H9 (cell line): ENCODE measurements around the gene PSTK. TPM values are rescaled to one million over a fixed set of nuclear protein-coding genes. Genes with fewer than 3 reads are reported as not detected.
A peak's percentile ranks its signal among the peaks of the same experiment; 100 is the strongest.

Source experiments
- DNase-seq: peaks from one replicate; pipeline ENCODE4 v3.0.0-alpha.2; 2017
- H2AFZ ChIP-seq: one replicate; pipeline ENCODE4 v1.6.1; 2013; ENCODE audit warnings: mild to moderate bottlenecking, low read length, control low read depth, moderate library complexity
- H2AK5ac ChIP-seq: 2 replicates; pipeline ENCODE4 v1.6.1; 2013; ENCODE audit warnings: low read length, control low read depth, mixed read lengths; ENCODE audit not compliant: insufficient read length
- H2BK120ac ChIP-seq: one replicate; pipeline ENCODE4 v1.6.1; 2013; ENCODE audit warnings: low read depth, mild to moderate bottlenecking, low read length, control low read depth, inconsistent platforms; ENCODE audit not compliant: poor library complexity, severe bottlenecking
- H2BK12ac ChIP-seq: 2 replicates; pipeline ENCODE4 v1.6.1; 2013; ENCODE audit warnings: low read length, control low read depth, mixed read lengths, low read depth; ENCODE audit not compliant: insufficient read length
- H2BK15ac ChIP-seq: 2 replicates; pipeline ENCODE4 v1.6.1; 2013; ENCODE audit warnings: low read depth, low read length, control low read depth
- H2BK20ac ChIP-seq: one replicate; pipeline ENCODE4 v1.6.1; 2013; ENCODE audit warnings: low read depth, mild to moderate bottlenecking, low read length, control low read depth, inconsistent platforms; ENCODE audit not compliant: poor library complexity, severe bottlenecking
- H2BK5ac ChIP-seq: 2 replicates; pipeline ENCODE4 v1.6.1; 2013; ENCODE audit warnings: low read length, control low read depth, mixed read lengths; ENCODE audit not compliant: insufficient read length
- H3K14ac ChIP-seq: 2 replicates; pipeline ENCODE4 v1.6.1; 2013; ENCODE audit warnings: low read length, control low read depth; ENCODE audit not compliant: insufficient read depth
- H3K18ac ChIP-seq: 2 replicates; pipeline ENCODE4 v1.6.1; 2013; ENCODE audit warnings: low read depth, mild to moderate bottlenecking, mixed read lengths, low read length, control low read depth; ENCODE audit not compliant: insufficient read length
- H3K23ac ChIP-seq: 2 replicates; pipeline ENCODE4 v1.6.1; 2013; ENCODE audit warnings: low read length, control low read depth, mixed read lengths, low read depth; ENCODE audit not compliant: insufficient read length
- H3K23me2 ChIP-seq: 2 replicates; pipeline ENCODE4 v1.6.1; 2013; ENCODE audit warnings: low read depth, mild to moderate bottlenecking, mixed read lengths, low read length, control low read depth; ENCODE audit not compliant: insufficient read length, poor library complexity, severe bottlenecking
- H3K27ac ChIP-seq: 2 replicates; pipeline ENCODE4 v1.5.1; 2013; ENCODE audit warnings: low read length, control low read depth, mixed read lengths, low read depth; ENCODE audit not compliant: insufficient read length
- H3K27me3 ChIP-seq: 2 replicates; pipeline ENCODE4 v1.6.1; 2013; ENCODE audit warnings: low read length, control low read depth, inconsistent platforms; ENCODE audit not compliant: insufficient read depth
- H3K4ac ChIP-seq: 2 replicates; pipeline ENCODE4 v1.6.1; 2013; ENCODE audit warnings: low read depth, mild to moderate bottlenecking, control low read depth, inconsistent platforms, low read length, moderate library complexity
- H3K4me1 ChIP-seq: 2 replicates; pipeline ENCODE4 v1.6.1; 2013; ENCODE audit warnings: low read length, control low read depth, inconsistent platforms; ENCODE audit not compliant: insufficient read depth
- H3K4me2 ChIP-seq: 2 replicates; pipeline ENCODE4 v1.6.1; 2013; ENCODE audit warnings: low read length, control low read depth, mixed read lengths; ENCODE audit not compliant: insufficient read length, insufficient read depth
- H3K56ac ChIP-seq: 2 replicates; pipeline ENCODE4 v1.6.1; 2013; ENCODE audit warnings: low read depth, mild to moderate bottlenecking, mixed read lengths, low read length, control low read depth; ENCODE audit not compliant: insufficient read length
- H3K79me1 ChIP-seq: 2 replicates; pipeline ENCODE4 v1.6.1; 2013; ENCODE audit warnings: low read depth, mild to moderate bottlenecking, moderate library complexity, low read length, control low read depth, inconsistent platforms; ENCODE audit not compliant: insufficient read depth, poor library complexity, severe bottlenecking
- H3K79me2 ChIP-seq: 2 replicates; pipeline ENCODE4 v1.6.1; 2013; ENCODE audit warnings: low read length, control low read depth, inconsistent platforms; ENCODE audit not compliant: insufficient read depth
- H3K9ac ChIP-seq: 2 replicates; pipeline ENCODE4 v1.6.1; 2013; ENCODE audit warnings: low read length, control low read depth, mixed read lengths; ENCODE audit not compliant: insufficient read length; ENCODE audit errors: extremely low read depth
- H3K9me3 ChIP-seq: one replicate; pipeline ENCODE4 v1.6.1; 2013; ENCODE audit warnings: low read depth, low read length, inconsistent platforms; ENCODE audit not compliant: control insufficient read depth
- H3T11ph ChIP-seq: one replicate; pipeline ENCODE4 v1.6.1; 2013; ENCODE audit warnings: mild to moderate bottlenecking, low read length, control low read depth, inconsistent platforms
- H4K20me1 ChIP-seq: one replicate; pipeline ENCODE4 v1.6.1; 2013; ENCODE audit not compliant: control insufficient read depth, insufficient read length, insufficient read depth
- H4K5ac ChIP-seq: 2 replicates; pipeline ENCODE4 v1.6.1; 2013; ENCODE audit warnings: low read depth, mild to moderate bottlenecking, mixed read lengths, low read length, control low read depth; ENCODE audit not compliant: insufficient read length
- H4K8ac ChIP-seq: replicated peaks from 2 replicates; pipeline ENCODE4 v1.6.1; 2013; ENCODE audit warnings: low read length, control low read depth, mixed read lengths, low read depth; ENCODE audit not compliant: insufficient read length
- H4K91ac ChIP-seq: 2 replicates; pipeline ENCODE4 v1.6.1; 2013; ENCODE audit warnings: low read depth, mild to moderate bottlenecking, moderate library complexity, mixed read lengths, low read length, control low read depth; ENCODE audit not compliant: insufficient read length
- H3K27ac Mint-ChIP-seq, 3 experiments: 2 replicates in 2 of 3; 3 replicates in 1 of 3; pipeline ENCODE4 v1.8.0; 2020 to 2021; ENCODE audit warnings: mixed read lengths in 3 of 3, mild to moderate bottlenecking in 1 of 3, moderate library complexity in 1 of 3
- H3K27me3 Mint-ChIP-seq: 2 replicates; pipeline ENCODE4 v1.8.0; 2021; ENCODE audit warnings: low read depth, mild to moderate bottlenecking, moderate library complexity, mixed read lengths
- H3K36me3 Mint-ChIP-seq, 3 experiments: 2 replicates in 2 of 3; 3 replicates in 1 of 3; pipeline ENCODE4 v1.8.0; 2020 to 2021; ENCODE audit warnings: low read depth in 3 of 3, mixed read lengths in 3 of 3; ENCODE audit not compliant: insufficient read depth in 1 of 3
- H3K4me1 Mint-ChIP-seq, 2 experiments: 2 replicates each; pipeline ENCODE4 v1.8.0; 2020; ENCODE audit warnings: mixed read lengths in 2 of 2
- H3K4me3 Mint-ChIP-seq, 2 experiments: 2 replicates in 1 of 2; 3 replicates in 1 of 2; pipeline ENCODE4 v1.8.0; 2020 to 2021; ENCODE audit warnings: mild to moderate bottlenecking in 2 of 2, mixed read lengths in 2 of 2, moderate library complexity in 1 of 2
- H3K9me3 Mint-ChIP-seq, 2 experiments: 2 replicates in 1 of 2; 3 replicates in 1 of 2; pipeline ENCODE4 v1.8.0; 2020; ENCODE audit warnings: mild to moderate bottlenecking in 2 of 2, mixed read lengths in 2 of 2, moderate library complexity in 1 of 2
- WGBS: extraction: QIAGEN DNeasy Blood & Tissue Kit; methylation state at CpG from one replicate; pipeline ENCODE4 v1.1.7; 2013; ENCODE audit warnings: missing lambda C conversion rate, low lambda C conversion rate, mixed read lengths; ENCODE audit not compliant: insufficient read length; ENCODE audit errors: extremely low coverage; 5-methylcytosine and 5-hydroxymethylcytosine counted together
- total RNA-seq: library from RNA; stranded (reverse); gene quantifications from 2 replicates; pipeline ENCODE4 v1.2.1, GENCODE V29; 2021
- TF ChIP-seq, protein P1 (sequence below): fragments of 200-600 bp; sonication (generic); conservative IDR thresholded peaks from 3 replicates; pipeline ENCODE4 v1.8.0; 2021; ENCODE audit warnings: antibody characterized with exemption, mild to moderate bottlenecking

Gene PSTK
- total RNA-seq, 1 experiment from 2014 or later = 8.0 TPM

DNA sequence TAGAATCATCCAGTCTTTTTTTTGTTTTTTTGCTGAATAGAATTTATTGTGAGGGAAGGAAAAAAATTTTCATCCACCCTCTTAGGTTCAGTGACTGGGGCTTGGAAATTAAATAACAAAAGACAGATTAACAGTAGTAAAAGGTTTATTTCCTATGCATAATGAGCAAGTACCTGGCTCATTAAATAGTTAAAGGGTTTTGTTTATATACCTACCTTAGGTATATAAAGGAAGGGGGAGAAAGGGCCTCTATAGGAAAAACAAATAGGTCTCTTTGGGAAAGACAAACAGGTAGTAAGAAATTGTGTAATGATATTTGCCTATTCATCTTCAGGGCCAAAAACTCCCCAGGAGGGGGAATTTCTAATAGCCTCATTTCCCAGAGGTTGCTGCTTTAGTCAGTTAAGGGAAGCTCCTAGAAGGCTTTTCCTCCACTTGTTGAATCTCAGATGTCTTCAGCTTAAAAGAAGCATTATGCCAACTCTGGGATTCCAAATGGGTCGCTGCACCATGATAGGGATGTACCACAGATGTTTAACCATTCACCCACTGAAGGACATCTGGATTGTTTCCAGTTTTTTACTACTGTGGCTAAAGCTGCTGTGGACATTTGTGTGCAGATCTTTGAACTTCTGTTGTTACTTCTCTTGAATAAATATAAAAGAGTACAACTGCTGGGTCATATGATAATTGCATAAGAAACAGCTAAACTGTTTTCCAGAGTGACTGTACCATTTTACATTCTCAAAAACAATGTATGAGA, 39.9 kb downstream of the PSTK start:
- H3K27me3 ChIP-seq = no peaks in the 10 kb centered on the region; the same call in 1 of the 2 replicates

More for the DNA sequence above, 39.9 kb downstream of the PSTK start:
- no CpG with 5 or more reads among the region's 1 CpG for WGBS
- H3K18ac ChIP-seq = no peak overlapping the region
- H2BK5ac ChIP-seq = no peak overlapping the region
- H4K5ac ChIP-seq = no peak overlapping the region
- no peak overlapping the region for H2BK15ac ChIP-seq
- no peak overlapping the region for H3K56ac ChIP-seq
- H3K9me3 ChIP-seq = no peaks in the 10 kb centered on the region
- no peak overlapping the region for H2BK20ac ChIP-seq
- no peak overlapping the region for H3T11ph ChIP-seq
- H3K23me2 ChIP-seq = no peaks in the 10 kb centered on the region
- no peak overlapping the region for H2BK120ac ChIP-seq
- H3K4me1 ChIP-seq = peaks cover 14% of the 10 kb centered on the region
- H3K14ac ChIP-seq = no peak overlapping the region
- no peak overlapping the region for H2AFZ ChIP-seq
- TF ChIP-seq, protein P1, sequence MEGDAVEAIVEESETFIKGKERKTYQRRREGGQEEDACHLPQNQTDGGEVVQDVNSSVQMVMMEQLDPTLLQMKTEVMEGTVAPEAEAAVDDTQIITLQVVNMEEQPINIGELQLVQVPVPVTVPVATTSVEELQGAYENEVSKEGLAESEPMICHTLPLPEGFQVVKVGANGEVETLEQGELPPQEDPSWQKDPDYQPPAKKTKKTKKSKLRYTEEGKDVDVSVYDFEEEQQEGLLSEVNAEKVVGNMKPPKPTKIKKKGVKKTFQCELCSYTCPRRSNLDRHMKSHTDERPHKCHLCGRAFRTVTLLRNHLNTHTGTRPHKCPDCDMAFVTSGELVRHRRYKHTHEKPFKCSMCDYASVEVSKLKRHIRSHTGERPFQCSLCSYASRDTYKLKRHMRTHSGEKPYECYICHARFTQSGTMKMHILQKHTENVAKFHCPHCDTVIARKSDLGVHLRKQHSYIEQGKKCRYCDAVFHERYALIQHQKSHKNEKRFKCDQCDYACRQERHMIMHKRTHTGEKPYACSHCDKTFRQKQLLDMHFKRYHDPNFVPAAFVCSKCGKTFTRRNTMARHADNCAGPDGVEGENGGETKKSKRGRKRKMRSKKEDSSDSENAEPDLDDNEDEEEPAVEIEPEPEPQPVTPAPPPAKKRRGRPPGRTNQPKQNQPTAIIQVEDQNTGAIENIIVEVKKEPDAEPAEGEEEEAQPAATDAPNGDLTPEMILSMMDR = no peak
- H3K23ac ChIP-seq = no peak overlapping the region
- Mint-ChIP-seq H3K27ac (peak overlapping the region in 1 of 3 experiments; percentile 76; a peak in 3 of 7 replicates), H3K9me3 (peaks cover 4 to 13% of the 10 kb centered on the region in 2 experiments; a peak in 3 of 5 replicates), H3K4me1 (peaks cover 73 to 78% of the 10 kb centered on the region in 2 experiments), H3K36me3 (peaks cover 2 to 17% (median 5%) of the 10 kb centered on the region in 3 experiments; a peak in 5 of 7 replicates), H3K4me3 (peak overlapping the region in 1 of 2 experiments; percentile 43; a peak in 2 of 5 replicates), H3K27me3 (no peaks in the 10 kb centered on the region; the same call in none of the 2 replicates)
- H3K9ac ChIP-seq = no peak overlapping the region
- no peak overlapping the region for H2AK5ac ChIP-seq
- H4K91ac ChIP-seq = no peak overlapping the region
- no peak for DNase-seq
- no peak overlapping the region for H4K8ac ChIP-seq
- no peak overlapping the region for H3K4ac ChIP-seq
- H4K20me1 ChIP-seq = no peaks in the 10 kb centered on the region
- no peak overlapping the region for H2BK12ac ChIP-seq
- H3K27ac ChIP-seq = peak overlapping the region; percentile 46
- no peaks in the 10 kb centered on the region for H3K79me1 ChIP-seq
- H3K79me2 ChIP-seq = no peaks in the 10 kb centered on the region
- H3K4me2 ChIP-seq = peak overlapping the region; percentile 40
